ENCODE measurements around the gene TRANK1. TPM values are rescaled to one million over a fixed set of nuclear protein-coding genes. Genes with fewer than 3 reads are reported as not detected.

TRANK1 gene
- total and polyA plus RNA-seq, 4 donors, result 2.9 to 40.0 (median 10.2) TPM

- Histone ChIP-seq H3K9me3 (ENCODE audit: control insufficient read depth in 4 of 4, low read length in 3 of 4) (no peaks in the 10 kb centered on the region), H3K27me3 (ENCODE audit: control insufficient read depth in 4 of 4, insufficient read depth in 4 of 4, low read length in 3 of 4) (no peaks in the 10 kb centered on the region), H3K4me3 (ENCODE audit: low read depth in 1 of 3, low read length in 3 of 3) (peak overlapping the region; percentile 63 to 92 (median 89)), H3K9ac (ENCODE audit: low read depth in 1 of 2, low read length in 2 of 2) (peak overlapping the region; percentile 96 to 98), H3K4me1 (ENCODE audit: control insufficient read depth in 4 of 4, insufficient read depth in 4 of 4, low read length in 3 of 4) (peaks cover 3 to 42% (median 24%) of the 10 kb centered on the region in 4 donors), H3K36me3 (ENCODE audit: control insufficient read depth in 4 of 4, insufficient read depth in 3 of 4, low read depth in 1 of 4, low read length in 3 of 4) (peaks cover 2 to 12% (median 6%) of the 10 kb centered on the region in 4 donors), H3K27ac (ENCODE audit: low read depth in 1 of 2, low read length in 2 of 2) (peak overlapping the region; percentile 96)
- no peak for DNase-seq (ENCODE audit: low spot score)
- 11% methylated on average over 24 of the region's 24 CpGs for WGBS
- TF ChIP-seq RXRA (IDR thresholded peaks at IDR 0.05) (no peak), YY1 (IDR thresholded peaks at IDR 0.05) (no peak), HNF4G (IDR thresholded peaks at IDR 0.05) (no peak), RAD21 (IDR thresholded peaks at IDR 0.05) (no peak), ATF3 (IDR thresholded peaks at IDR 0.05) (no peak), HNF4A (conservative IDR thresholded peaks at IDR 0.05) (no peak), TAF1 (conservative IDR thresholded peaks at IDR 0.05) (no peak), ZBTB33 (IDR thresholded peaks at IDR 0.05) (no peak), MAX (IDR thresholded peaks at IDR 0.05) (no peak), EGR1 (IDR thresholded peaks at IDR 0.05; ENCODE audit: low read depth in 2 of 2) (no peak), GABPA (IDR thresholded peaks at IDR 0.05 in 1 of 2, conservative IDR thresholded peaks at IDR 0.05 in 1 of 2) (no peak), FOXA1 (IDR thresholded peaks at IDR 0.05) (no peak), SP1 (IDR thresholded peaks at IDR 0.05) (no peak)
- TF ChIP-seq, protein P1, sequence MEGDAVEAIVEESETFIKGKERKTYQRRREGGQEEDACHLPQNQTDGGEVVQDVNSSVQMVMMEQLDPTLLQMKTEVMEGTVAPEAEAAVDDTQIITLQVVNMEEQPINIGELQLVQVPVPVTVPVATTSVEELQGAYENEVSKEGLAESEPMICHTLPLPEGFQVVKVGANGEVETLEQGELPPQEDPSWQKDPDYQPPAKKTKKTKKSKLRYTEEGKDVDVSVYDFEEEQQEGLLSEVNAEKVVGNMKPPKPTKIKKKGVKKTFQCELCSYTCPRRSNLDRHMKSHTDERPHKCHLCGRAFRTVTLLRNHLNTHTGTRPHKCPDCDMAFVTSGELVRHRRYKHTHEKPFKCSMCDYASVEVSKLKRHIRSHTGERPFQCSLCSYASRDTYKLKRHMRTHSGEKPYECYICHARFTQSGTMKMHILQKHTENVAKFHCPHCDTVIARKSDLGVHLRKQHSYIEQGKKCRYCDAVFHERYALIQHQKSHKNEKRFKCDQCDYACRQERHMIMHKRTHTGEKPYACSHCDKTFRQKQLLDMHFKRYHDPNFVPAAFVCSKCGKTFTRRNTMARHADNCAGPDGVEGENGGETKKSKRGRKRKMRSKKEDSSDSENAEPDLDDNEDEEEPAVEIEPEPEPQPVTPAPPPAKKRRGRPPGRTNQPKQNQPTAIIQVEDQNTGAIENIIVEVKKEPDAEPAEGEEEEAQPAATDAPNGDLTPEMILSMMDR (IDR thresholded peaks at IDR 0.05; ENCODE audit: low read depth, low read length, missing input control), result no peak
- TF ChIP-seq, protein P2, sequence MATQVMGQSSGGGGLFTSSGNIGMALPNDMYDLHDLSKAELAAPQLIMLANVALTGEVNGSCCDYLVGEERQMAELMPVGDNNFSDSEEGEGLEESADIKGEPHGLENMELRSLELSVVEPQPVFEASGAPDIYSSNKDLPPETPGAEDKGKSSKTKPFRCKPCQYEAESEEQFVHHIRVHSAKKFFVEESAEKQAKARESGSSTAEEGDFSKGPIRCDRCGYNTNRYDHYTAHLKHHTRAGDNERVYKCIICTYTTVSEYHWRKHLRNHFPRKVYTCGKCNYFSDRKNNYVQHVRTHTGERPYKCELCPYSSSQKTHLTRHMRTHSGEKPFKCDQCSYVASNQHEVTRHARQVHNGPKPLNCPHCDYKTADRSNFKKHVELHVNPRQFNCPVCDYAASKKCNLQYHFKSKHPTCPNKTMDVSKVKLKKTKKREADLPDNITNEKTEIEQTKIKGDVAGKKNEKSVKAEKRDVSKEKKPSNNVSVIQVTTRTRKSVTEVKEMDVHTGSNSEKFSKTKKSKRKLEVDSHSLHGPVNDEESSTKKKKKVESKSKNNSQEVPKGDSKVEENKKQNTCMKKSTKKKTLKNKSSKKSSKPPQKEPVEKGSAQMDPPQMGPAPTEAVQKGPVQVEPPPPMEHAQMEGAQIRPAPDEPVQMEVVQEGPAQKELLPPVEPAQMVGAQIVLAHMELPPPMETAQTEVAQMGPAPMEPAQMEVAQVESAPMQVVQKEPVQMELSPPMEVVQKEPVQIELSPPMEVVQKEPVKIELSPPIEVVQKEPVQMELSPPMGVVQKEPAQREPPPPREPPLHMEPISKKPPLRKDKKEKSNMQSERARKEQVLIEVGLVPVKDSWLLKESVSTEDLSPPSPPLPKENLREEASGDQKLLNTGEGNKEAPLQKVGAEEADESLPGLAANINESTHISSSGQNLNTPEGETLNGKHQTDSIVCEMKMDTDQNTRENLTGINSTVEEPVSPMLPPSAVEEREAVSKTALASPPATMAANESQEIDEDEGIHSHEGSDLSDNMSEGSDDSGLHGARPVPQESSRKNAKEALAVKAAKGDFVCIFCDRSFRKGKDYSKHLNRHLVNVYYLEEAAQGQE (IDR thresholded peaks at IDR 0.05), result no peak
Observed at GRCh38 chr3:36991923-36992805, 47.3 kb upstream of the TRANK1 start.
